Stimulated activated CD4-positive, alpha-beta T cell treated with anti-CD3 and anti-CD28 coated beads, Interleukin-15, amount 100 ng/mL, for 1 hour (primary cell): ENCODE results near the gene PIGW.

Experiments
- DNase-seq, 2 donors: peaks; one replicate each; pipeline ENCODE4 v3.0.0-alpha.2; 2020; ENCODE audit warnings: low read depth in 1 of 2, low spot score in 1 of 2

The PIGW gene

DNA sequence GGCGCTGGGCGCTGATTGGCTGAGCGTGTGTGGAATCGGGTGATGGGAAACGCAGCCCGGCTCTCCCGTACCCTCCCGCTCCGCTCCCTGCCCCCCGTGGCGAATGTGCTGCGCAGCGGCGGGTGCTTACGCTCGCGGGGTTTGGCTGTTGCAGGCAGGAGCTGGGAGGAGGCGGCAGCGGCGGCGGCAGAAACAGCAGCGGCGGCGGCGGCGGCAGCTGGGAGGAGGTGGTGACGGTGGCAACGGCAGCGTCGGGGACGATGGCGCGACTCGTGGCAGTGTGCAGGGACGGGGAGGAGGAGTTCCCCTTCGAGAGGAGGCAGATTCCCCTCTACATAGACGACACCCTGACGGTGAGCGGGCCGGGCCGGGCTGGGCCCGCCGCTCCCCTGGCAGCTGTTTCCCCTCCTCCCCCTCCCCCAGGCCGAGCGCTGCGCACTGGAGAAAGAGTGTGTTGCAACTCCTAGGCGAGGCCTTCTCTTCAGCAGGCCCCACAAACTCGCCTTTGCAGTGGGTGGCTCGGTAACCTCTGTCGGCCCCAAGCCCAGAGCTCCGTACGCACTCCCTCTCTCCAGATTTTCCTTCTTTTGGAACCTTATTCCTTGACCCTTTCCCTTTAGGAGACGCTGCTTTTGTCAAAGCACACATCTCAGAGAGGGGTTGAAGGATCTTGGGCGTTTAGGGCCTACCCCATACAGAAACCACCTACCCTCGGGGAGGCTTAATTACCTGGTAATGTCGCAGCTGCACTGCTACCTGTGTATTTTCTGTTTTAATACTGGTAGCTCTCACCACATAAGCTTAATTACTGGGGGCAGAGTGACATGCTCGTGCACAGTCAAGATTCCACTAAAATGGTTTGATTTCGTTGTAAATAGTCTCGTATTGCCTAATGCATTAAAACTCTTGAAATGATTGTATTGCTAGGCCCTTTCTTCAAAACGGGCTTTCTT is 11.0 kb downstream of the PIGW start:
- DNase-seq: peak; percentile 93 to 95

DNA sequence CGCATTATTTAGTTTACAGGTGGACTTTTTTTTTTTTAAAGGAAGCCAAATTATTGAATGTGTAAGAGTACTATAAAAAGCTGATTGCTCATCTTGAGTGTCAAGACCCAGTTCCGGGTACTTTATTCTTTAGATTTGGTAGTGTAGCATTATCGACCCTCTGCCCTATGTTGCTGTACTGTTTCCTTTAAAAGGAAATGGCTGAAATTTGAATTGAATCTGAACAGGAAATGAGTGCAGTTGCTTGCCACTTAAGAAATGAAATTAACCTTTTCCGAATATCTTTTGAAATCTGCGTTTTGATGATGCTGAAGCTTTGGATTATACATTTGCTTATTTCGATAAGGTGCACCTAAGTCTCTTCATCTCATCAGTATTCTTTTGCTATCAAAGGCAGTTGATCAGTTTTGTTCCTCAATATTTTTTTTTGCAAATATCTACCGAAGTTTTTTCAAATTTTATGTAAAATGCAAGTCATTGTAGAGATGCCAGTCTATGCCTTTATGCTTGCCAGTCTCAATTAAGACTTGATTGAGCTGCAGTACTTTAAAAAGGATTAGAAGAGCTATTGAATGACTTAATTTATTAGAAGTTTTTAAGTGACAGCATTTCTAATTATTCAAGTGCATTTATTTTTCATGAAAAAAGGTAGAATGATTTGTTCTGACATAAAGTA is 11.8 kb downstream of the PIGW start:
- DNase-seq: no peak

DNA sequence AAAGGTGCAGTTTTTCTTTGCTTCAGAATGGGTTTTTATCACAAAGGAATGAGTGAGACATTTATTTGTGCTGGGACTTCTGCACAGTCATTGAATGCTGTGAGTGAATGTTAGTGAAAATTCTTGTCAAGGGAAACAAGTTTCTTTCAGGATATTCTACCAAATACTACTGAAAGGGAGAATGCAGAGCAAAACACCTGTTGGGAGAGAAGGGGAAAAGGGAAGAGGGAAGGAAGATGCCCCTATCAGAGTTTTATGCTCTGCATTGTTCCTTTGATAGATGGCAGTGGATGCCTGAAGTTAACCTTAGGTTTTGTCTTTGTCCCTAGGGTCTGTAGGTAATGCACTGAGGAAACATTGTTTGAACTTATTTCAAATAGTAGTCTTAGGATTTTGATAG is 13.0 kb downstream of the PIGW start:
- no peak for DNase-seq

DNA sequence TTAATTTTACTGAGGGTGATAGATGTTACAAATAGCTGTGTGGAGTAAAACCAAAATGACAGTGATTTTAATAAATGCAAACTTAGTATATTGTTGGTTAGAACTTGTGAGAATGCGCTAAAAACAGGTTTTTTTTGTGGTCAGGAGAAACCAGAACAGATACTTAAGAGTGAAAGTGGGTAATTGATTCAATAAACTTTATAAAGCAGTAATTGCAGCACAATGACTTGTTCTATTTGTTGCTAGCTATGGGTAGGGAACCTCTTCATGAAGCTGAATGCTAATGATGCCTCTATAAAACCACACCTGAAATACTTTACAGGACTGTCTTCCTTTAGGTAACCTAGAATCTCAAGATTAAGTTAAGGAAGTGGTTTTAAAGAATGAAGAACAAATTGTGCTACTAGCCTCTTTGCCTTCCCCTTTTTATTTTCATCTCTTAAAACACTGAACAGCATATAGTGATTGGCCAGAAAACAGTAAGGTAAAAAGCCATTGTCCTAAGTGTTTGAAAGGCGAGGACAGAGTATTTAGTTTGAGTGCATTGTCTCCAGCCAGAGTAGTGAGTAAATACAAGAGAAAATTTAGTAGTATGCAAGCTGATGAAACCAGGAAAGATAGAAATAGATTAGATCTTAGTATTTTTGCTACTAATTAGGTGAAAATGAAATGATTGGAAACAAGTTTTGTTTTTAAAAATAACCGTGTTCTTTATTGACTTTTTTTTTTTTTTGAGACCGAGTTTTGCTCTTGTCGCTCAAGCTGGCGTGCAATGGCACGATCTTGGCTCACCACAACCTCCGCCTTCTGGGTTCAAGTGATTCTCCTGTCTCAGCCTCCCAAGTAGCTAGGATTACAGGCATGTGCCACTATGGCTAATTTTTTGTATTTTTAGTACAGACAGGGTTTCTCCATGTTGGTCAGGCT is 16.0 kb downstream of the PIGW start:
- no peak for DNase-seq

DNA sequence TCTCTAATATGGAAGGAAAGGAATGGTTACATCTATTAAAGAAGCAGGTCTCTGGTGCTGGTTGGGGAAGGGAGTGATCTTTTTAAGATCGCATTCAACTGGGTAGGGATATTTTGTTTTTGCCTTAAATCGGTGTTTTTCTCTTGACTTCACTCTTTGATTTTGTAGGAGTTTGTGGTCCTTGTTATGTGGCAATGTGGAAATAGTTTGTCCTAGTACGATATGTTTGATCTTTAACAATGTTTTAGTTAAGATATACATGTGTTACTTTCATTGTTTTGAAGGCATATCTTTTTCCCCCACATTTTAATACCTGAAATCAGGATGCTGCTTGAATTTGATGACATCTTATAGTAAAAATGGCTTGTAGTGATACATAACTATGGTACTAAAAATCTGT is 18.7 kb downstream of the PIGW start:
- DNase-seq: no peak

DNA sequence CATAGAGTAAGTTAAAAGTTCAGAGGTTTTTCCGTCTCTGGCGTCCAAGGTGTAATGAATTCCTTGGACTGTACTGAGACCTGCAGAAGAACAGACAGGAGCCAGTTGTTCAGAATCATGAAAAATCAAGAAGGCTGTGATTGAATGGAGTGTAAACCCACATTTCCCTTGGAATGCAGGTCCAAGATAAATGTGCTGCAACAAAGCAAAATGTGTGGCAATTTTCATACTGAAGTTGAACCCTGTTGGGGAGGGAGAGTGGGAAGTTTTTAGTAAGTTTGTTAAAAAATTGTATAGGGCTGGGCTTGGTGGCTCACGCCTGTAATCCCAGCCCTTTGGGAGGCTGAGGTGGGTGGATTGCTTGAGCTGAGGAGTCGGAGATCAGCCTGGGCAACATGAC is 31.3 kb downstream of the PIGW start:
- no peak for DNase-seq

DNA sequence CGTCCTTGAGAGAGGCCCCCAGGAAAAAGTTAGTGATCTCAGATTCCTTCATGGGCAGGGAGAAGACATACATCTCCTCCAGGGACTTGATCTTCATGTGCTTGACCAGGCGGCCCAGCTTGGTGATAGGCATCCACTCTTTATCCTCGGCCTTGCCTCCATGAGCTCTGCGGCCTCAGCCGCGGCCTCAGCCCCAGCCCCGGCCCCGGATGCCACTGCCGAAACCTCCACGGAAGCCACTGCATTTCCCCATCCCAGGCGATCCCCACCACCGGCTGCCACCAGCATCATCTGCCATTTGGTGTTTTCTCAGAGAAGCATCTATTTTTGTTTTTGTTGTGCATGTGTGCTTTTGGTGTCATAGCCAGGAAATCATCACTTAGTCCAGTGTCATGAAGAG is 40.2 kb downstream of the PIGW start:
- no peak for DNase-seq

DNA sequence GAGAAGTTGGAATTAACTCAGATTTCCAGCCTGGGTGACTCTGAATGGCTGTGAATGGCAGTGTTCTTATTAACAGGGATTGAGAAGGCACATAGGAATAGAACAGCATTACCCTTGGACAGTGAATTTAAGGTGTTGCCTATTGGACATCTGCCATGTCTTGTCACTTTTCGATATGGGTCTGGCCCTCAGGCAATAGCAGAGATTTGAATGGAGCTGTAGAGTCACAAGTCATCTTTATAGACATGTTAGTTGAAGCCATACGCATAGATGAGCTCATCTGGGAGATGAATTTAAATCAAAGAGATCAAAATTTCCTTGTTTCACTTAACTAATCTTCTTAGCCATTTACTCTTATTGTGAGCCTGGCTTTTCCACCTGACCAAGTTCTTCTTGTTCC is 42.0 kb downstream of the PIGW start:
- DNase-seq: no peak

DNA sequence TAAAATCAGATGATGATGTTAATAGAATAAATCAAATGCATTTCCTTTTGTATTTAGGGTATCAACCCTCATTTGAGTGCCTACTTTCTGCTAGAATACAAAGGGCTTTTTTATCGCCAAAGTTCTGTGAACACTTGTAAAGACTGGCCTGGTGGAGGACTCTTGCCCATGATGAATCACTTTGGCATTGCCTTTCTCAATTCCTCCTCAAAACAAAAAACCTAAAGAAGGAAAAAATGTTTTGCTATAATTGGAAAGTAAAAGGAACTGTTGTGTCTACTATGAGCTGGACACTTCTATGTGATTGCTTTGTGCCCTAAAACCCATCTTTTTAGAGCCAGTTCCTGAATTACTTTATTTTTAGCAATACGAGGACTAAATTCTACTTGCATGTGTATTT is 43.9 kb downstream of the PIGW start:
- DNase-seq: no peak

DNA sequence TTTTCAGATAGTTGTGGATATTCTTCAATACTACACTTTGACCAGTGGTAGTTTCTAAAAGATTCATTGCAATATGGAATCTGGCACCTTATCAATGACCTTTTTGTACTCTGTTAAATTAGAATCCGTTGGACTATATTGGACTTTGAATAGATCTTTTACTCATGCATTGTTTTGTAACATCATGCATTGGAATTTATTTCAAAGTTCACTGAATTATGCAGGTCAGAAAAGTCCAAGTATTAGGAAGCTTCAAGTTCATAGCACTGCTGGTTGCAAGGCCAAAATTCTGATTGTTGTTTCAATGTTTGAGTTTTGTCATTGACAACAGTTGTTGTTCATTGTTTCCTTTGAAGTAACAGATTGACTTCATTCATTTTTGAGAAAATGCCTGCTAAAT is 49.0 kb downstream of the PIGW start:
- DNase-seq: no peak

DNA sequence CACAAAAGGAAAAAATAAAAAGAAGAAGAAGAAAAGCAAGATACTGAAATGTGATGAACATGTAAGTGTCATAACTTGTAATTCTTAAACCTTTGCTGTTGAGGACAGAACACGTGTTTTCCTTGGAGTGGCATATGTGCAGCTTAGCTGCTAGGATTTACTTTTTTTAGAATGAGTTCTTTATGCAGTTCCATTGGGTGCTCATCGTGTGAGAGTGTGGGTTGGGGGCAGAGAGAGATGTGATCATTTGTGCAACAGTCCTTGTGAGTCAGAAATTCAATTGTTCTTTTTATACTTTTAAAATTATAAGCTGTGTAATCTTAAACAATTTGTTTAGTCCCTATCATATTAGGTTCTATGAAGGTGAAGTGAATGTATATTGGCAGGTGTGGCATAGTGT is 51.4 kb downstream of the PIGW start:
- no peak for DNase-seq
